NCI-H2081 (cell line): ENCODE measurements around the gene USP21.

Source experiments
- DNase-seq, 2 experiments: peaks; one replicate each; lab custom pipeline; 2025; lab: John Stamatoyannopoulos, UW

Gene USP21

GRCh38 chr1:161133220-161133740, 26.0 kb upstream of the USP21 start:
- DNase-seq = peak in 1 of 2 experiments; percentile 61

- DNase-seq = no peak
Observed at GRCh38 chr1:161137881-161138280, 21.4 kb upstream of the USP21 start.

GRCh38 chr1:161138431-161138830, 20.9 kb upstream of the USP21 start:
- DNase-seq = no peak

DNA sequence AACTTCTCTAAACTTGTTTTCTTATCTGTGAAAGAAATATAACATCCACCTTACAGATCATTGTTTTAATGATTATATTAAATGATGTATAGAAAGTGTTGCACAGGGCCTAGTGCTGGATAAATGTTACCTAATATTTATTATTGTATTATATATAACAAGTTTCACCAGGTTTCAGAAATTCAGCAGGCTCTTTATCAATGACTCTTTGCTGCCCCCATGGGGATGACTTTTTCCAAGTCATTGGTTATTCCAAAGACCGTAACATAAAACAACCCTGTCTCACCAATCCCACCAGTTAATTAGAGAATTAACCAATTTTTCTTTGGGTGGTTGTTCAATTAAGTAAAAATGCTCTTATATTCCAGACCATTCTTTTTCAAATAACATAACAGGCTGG, 19.5 kb upstream of the USP21 start:
- DNase-seq = peak; percentile 31 to 50

DNA sequence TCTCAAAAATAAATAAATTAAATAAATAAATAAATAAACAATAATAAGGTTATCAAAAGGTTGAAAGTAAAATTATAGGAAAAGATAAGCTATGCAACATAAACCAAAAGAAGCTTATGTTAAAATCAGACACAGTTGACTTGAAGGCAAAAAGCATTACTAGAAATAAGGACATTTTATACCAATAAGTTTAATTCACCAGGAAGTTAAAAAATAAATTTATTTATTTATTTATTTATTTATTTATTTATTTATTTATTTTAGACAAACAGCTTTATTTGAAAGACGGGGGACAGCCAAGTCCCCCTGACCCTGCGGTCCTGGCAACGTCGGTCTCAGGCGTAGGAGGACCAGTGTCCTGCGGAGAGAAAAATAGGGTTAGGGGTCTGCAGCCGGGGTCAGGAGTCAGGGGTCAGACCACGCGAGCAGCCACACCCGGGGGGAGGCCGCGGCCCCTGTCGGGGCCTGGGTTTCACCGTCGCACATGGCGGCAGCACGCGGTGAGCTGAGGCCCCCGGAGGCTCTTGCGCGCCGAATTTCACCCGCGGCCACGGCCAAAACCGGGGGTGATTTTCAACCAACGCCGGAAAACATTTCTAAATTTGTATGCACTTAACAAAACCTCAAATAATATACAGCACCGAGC, 18.4 kb upstream of the USP21 start:
- DNase-seq = no peak

- no peak for DNase-seq
Observed at GRCh38 chr1:161145832-161146231, 13.5 kb upstream of the USP21 start.

- DNase-seq = no peak
Observed at GRCh38 chr1:161153176-161153575, 6.1 kb upstream of the USP21 start.

DNA sequence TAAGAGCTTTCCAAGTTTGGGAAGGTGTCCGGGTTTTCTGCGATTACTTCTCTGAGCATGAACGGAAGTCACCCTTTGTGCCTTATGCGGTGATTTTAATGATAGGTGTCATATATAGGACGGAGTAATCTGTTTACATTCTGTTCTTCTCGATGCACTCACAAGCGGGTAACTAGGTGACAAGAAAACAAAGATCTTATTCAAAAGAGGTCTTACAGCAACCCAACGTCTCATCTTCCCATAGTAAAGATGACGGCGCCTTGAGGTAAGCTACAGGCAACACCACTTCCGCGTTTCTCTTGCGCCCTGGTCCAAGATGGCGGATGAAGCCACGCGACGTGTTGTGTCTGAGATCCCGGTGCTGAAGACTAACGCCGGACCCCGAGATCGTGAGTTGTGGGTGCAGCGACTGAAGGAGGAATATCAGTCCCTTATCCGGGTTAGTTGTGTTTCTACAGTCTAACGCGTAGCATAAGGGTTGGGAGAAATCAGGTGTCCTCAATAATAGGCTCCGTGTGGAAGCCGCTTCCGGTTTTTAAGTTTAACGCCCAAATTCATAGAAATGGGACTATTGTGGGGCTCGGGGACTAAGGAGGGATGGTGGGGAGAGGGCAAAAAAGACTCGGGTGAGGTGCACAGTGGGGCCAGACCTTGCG, 5.5 kb upstream of the USP21 start, which contains the start of gene UFC1:
Gene UFC1, plus strand, starts transcription at position 297 of the 656 bp plus-strand sequence. Its CDS starts 20 bp downstream, at position 317.
- peak; percentile 84 to 95 for DNase-seq

DNA sequence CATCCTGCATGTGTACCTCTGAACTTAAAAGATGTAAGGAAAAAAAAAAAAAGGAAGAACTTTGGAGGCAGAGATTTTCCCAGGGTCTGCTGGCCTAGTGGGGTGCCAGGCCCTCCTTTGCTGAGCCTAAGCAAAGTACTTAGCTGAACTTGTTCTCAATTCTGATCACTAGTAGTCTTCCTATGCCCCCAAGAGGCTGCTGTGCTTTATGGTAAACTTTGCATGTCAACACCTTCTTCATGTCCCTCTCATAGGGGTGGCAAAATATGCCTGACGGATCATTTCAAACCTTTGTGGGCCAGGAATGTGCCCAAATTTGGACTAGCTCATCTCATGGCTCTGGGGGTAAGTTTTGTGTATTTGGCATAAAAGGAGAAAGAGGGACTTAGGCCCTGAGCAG, 1.4 kb upstream of the USP21 start:
- DNase-seq = no peak

DNA sequence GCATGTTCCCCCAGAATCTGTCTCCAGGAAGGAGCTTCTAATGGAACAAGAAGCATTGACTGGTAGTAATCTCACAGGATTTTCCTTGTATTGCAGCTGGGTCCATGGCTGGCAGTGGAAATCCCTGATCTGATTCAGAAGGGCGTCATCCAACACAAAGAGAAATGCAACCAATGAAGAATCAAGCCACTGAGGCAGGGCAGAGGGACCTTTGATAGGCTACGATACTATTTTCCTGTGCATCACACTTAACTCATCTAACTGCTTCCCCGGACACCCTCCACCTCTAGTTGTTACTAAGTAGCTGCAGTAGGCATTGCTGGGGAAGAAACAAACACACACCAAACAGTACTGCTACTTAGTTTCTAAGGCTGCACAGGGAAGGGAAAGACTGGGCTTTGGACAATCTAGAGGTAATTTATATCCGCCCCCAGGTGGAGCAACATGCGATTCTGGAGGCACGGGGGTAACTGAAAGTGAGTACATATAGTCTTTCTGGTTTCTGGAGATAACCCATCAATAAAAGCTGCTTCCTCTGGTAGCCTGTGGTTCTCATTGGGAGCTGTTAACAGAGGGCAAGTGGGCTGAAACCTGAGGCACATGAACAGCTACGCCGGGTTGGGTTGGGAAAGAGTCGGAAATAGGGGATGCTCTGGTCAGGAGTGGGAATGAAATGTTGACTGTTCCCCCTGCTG, 837 bp upstream of the USP21 start:
- DNase-seq = no peak

- DNase-seq = no peak
Observed at GRCh38 chr1:161159913-161160243, 578 bp downstream of the USP21 start.

DNA sequence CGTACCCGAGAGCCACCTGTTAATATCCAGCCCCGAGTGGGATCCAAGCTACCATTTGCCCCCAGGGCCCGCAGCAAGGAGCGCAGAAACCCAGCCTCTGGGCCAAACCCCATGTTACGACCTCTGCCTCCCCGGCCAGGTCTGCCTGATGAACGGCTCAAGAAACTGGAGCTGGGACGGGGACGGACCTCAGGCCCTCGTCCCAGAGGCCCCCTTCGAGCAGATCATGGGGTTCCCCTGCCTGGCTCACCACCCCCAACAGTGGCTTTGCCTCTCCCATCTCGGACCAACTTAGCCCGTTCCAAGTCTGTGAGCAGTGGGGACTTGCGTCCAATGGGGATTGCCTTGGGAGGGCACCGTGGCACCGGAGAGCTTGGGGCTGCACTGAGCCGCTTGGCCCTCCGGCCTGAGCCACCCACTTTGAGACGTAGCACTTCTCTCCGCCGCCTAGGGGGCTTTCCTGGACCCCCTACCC, 1.4 kb downstream of the USP21 start:
- DNase-seq = no peak

DNA sequence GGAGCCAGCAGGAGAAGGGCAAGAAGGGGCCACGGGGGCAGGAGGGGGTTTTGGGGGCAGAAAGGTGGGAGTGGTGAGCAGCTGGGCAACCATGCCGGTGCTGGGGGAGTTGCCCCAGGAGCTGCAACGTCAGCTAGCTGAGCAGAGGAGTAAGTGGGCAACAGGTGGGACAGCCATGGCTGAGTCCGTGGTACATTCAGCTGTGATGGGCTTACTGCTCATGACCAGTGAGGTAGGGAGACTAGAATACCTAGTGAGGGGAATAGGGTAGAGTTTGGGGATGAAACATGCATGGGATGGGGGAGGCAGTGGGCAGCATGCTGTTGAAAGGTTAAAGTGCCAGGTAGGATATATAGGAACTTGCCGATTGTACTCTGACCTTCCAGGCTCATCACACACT, 2.4 kb downstream of the USP21 start:
- no peak for DNase-seq

GRCh38 chr1:161162052-161162451, 2.8 kb downstream of the USP21 start:
- no peak for DNase-seq

- no peak for DNase-seq
Observed at GRCh38 chr1:161162806-161163205, 3.5 kb downstream of the USP21 start.

DNA sequence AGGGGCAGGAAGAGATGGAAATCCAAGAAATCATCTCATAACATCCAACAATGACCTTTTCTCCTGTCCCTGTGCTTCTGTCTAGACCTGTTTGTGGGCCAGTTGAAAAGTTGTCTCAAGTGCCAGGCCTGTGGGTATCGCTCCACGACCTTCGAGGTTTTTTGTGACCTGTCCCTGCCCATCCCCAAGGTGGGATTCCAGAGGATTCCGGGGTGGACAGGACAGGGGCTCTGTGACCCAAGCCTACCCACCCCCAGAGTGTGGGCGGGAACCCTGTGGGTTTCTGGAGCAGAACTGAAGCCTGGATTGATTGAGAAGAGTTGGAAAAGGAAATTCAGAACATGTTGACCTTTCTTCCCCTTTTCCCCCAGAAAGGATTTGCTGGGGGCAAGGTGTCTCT, 4.5 kb downstream of the USP21 start:
- DNase-seq = no peak

GRCh38 chr1:161164901-161165610, 5.8 kb downstream of the USP21 start:
- DNase-seq = no peak

GRCh38 chr1:161165742-161166668, 6.7 kb downstream of the USP21 start, which contains the start of gene PPOX:
PPOX (plus strand) TSS chr1:161166426; CDS start chr1:161166848, 422 bp downstream.
- peak; percentile 98 to 99 for DNase-seq

GRCh38 chr1:161166669-161167548, 7.6 kb downstream of the USP21 start:
- peak in 1 of 2 experiments; percentile 24 for DNase-seq

- no peak for DNase-seq
Observed at GRCh38 chr1:161168906-161169305, 9.6 kb downstream of the USP21 start.
